ENCODE data around the gene EML3. TPM values are rescaled to one million over a fixed set of nuclear protein-coding genes. Genes with fewer than 3 reads are reported as not detected.
A peak's percentile ranks its signal among the peaks of the same experiment; 100 is the strongest.

EML3 gene
- total and polyA plus RNA-seq, 11 donors: 8.8 to 40.9 (median 15.3) TPM

- TF ChIP-seq, protein P1, sequence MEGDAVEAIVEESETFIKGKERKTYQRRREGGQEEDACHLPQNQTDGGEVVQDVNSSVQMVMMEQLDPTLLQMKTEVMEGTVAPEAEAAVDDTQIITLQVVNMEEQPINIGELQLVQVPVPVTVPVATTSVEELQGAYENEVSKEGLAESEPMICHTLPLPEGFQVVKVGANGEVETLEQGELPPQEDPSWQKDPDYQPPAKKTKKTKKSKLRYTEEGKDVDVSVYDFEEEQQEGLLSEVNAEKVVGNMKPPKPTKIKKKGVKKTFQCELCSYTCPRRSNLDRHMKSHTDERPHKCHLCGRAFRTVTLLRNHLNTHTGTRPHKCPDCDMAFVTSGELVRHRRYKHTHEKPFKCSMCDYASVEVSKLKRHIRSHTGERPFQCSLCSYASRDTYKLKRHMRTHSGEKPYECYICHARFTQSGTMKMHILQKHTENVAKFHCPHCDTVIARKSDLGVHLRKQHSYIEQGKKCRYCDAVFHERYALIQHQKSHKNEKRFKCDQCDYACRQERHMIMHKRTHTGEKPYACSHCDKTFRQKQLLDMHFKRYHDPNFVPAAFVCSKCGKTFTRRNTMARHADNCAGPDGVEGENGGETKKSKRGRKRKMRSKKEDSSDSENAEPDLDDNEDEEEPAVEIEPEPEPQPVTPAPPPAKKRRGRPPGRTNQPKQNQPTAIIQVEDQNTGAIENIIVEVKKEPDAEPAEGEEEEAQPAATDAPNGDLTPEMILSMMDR (IDR thresholded peaks at IDR 0.05): no peak
- TF ChIP-seq POLR2A (IDR thresholded peaks at IDR 0.05): no peak
- no peak overlapping the region for H3K4me3 ChIP-seq
- H3K4me1 ChIP-seq: peaks cover 0 to 4% (median 0%) of the 10 kb centered on the region in 12 donors
- peaks cover 6 to 84% (median 79%) of the 10 kb centered on the region in 9 donors for H3K36me3 ChIP-seq
- H3K27me3 ChIP-seq: no peaks in the 10 kb centered on the region
- no peak overlapping the region for H3K27ac ChIP-seq
- peak in 1 of 5 donors; percentile 25 for DNase-seq
- intact Hi-C loops (cut with DNase I): no loop called here
- no peak for ATAC-seq
- 75 to 85% (median 80%) methylated on average over 3 of the region's 3 CpGs for WGBS, 4 donors
- H3K9me3 ChIP-seq: no peaks in the 10 kb centered on the region
These were observed 15.1 kb upstream of the EML3 start for GRCh38 chr11:62627713-62628112.

- no peak for ATAC-seq
- no peaks in the 10 kb centered on the region for H3K9me3 ChIP-seq
- peak overlapping the region in 11 of 12 donors; percentile 77 to 96 (median 88) for H3K27ac ChIP-seq
- H3K27me3 ChIP-seq: no peaks in the 10 kb centered on the region
- 80 to 87% (median 83%) methylated on average over 7 of the region's 7 CpGs for WGBS, 4 donors
- peak overlapping the region in 10 of 12 donors; percentile 64 to 94 (median 80) for H3K4me3 ChIP-seq
- DNase-seq: no peak
- intact Hi-C loops (cut with DNase I): loop anchor here in 1 of 10 donors (1.0 kb wide), 1 partner anchor 24 kb away; the partner anchor contains the start of gene GANAB
- peaks cover 2 to 43% (median 35%) of the 10 kb centered on the region in 9 donors for H3K36me3 ChIP-seq
- TF ChIP-seq POLR2A (IDR thresholded peaks at IDR 0.05): no peak
- TF ChIP-seq, protein P1 (IDR thresholded peaks at IDR 0.05): no peak
- H3K4me1 ChIP-seq: peaks cover 0 to 28% (median 14%) of the 10 kb centered on the region in 12 donors
These were observed 10.0 kb upstream of the EML3 start for GRCh38 chr11:62622476-62623089.

GRCh38 chr11:62621567-62622470 lies 9.2 kb upstream of the EML3 start, which contains the start of gene B3GAT3:
Gene B3GAT3, minus strand, starts transcription at chr11:62621986. Its CDS starts 39 bp downstream, at chr11:62621947.
- intact Hi-C loops (cut with DNase I): no loop called here
- 1 to 4% (median 1%) methylated on average over 22 to 77 of the region's 77 CpGs for WGBS, 4 donors
- H3K4me1 ChIP-seq: peaks cover 0 to 28% (median 14%) of the 10 kb centered on the region in 12 donors
- H3K27me3 ChIP-seq: no peaks in the 10 kb centered on the region
- H3K9me3 ChIP-seq: no peaks in the 10 kb centered on the region
- TF ChIP-seq POLR2A (IDR thresholded peaks at IDR 0.05): peak in 1 of 2 donors; percentile 85
- TF ChIP-seq, protein P1 (IDR thresholded peaks at IDR 0.05): peak in 2 of 12 donors; percentile 4
- H3K4me3 ChIP-seq: peak within 1 kb of the TSS; percentile 43 to 94 (median 80)
- H3K36me3 ChIP-seq: peaks cover 2 to 43% (median 34%) of the 10 kb centered on the region in 9 donors
- ATAC-seq (peak; percentile 98 to 99 (median 99)), DNase-seq (peak; percentile 96 to 99 (median 99))
- H3K27ac ChIP-seq: peak within 1 kb of the TSS; percentile 69 to 96 (median 88)
